Measurements from ENCODE around the gene CNTD1. TPM values are rescaled to one million over a fixed set of nuclear protein-coding genes. Genes with fewer than 3 reads are reported as not detected.
A peak's percentile ranks its signal among the peaks of the same experiment; 100 is the strongest.

The CNTD1 gene
- total RNA-seq, 1 donor from 2014 or later = not detected

DNA sequence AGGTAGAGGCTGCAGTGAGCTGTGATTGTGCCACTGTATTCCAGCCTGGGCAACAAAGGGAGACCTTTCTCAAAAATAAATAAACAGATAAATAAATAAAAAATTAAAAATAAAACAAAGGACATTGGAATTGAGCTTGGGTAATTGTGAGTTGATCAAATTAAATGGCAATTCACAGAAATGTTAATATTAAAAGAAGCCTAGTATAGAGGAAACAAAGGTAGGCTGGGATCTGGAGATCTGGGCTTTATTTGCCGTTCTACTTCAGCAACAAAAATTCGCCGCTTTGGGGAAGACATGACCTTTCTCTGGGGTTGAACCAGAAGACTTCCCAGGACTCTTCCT is 25.7 kb upstream of the CNTD1 start:
- no peak for FAIRE-seq

DNA sequence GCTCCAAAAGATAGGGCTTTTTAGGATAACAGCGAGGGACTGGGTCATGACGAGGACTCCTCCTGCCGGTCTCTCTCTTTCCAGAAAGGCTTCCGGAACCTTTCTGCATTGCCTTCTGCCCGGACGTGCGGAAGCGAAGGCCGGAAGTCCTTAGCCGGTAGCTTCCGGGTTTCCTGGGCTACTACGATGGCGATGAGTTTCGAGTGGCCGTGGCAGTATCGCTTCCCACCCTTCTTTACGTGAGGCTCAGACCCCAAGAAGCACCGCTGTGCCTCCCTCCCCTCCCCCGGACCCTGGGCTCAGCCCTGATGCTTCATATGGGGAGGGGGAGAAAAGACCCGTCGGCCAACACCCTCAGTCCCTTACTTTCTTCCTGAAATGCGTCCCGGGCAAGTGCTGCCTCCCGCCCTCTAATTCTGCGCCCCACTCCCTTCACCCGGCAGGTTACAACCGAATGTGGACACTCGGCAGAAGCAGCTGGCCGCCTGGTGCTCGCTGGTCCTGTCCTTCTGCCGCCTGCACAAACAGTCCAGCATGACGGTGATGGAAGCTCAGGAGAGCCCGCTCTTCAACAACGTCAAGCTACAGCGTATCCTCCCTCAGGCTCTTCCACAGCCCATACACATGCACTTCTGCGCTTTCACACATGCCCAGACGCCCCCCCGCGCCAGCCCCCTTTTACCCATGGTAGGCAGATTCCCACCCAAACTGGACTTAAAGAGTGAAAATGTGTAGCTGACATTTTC is 25.2 kb upstream of the CNTD1 start, which contains the start of gene VPS25:
TSS of gene VPS25 (plus strand) at position 160 of the 746 bp plus-strand sequence. CDS start at position 187, 27 bp downstream.
- FAIRE-seq (no peak), DNase-seq (ENCODE audit: low read depth) (peak; percentile 67)
- H3K4me3 ChIP-seq (ENCODE audit: low read depth, low read length) = peak within 1 kb of the TSS; percentile 72
- peaks cover 9% of the 10 kb centered on the region for H3K36me3 ChIP-seq (ENCODE audit: control insufficient read depth, insufficient read depth, low read length)
- TF ChIP-seq, protein P1, sequence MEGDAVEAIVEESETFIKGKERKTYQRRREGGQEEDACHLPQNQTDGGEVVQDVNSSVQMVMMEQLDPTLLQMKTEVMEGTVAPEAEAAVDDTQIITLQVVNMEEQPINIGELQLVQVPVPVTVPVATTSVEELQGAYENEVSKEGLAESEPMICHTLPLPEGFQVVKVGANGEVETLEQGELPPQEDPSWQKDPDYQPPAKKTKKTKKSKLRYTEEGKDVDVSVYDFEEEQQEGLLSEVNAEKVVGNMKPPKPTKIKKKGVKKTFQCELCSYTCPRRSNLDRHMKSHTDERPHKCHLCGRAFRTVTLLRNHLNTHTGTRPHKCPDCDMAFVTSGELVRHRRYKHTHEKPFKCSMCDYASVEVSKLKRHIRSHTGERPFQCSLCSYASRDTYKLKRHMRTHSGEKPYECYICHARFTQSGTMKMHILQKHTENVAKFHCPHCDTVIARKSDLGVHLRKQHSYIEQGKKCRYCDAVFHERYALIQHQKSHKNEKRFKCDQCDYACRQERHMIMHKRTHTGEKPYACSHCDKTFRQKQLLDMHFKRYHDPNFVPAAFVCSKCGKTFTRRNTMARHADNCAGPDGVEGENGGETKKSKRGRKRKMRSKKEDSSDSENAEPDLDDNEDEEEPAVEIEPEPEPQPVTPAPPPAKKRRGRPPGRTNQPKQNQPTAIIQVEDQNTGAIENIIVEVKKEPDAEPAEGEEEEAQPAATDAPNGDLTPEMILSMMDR (IDR thresholded peaks at IDR 0.05; ENCODE audit: insufficient read depth, low read length, severe bottlenecking) = peak; percentile 41
- no peaks in the 10 kb centered on the region for H3K27me3 ChIP-seq (ENCODE audit: control insufficient read depth, insufficient read depth, low read length)

More for the DNA sequence above, 25.7 kb upstream of the CNTD1 start:
- Histone ChIP-seq H3K36me3 (ENCODE audit: control insufficient read depth, insufficient read depth, low read length) (peaks cover 8% of the 10 kb centered on the region), H3K4me3 (ENCODE audit: low read depth, low read length) (peak overlapping the region; percentile 72), H3K27me3 (ENCODE audit: control insufficient read depth, insufficient read depth, low read length) (no peaks in the 10 kb centered on the region)
- TF ChIP-seq, protein P1 (IDR thresholded peaks at IDR 0.05; ENCODE audit: insufficient read depth, low read length, severe bottlenecking) = no peak
- DNase-seq (ENCODE audit: low read depth) = no peak

DNA sequence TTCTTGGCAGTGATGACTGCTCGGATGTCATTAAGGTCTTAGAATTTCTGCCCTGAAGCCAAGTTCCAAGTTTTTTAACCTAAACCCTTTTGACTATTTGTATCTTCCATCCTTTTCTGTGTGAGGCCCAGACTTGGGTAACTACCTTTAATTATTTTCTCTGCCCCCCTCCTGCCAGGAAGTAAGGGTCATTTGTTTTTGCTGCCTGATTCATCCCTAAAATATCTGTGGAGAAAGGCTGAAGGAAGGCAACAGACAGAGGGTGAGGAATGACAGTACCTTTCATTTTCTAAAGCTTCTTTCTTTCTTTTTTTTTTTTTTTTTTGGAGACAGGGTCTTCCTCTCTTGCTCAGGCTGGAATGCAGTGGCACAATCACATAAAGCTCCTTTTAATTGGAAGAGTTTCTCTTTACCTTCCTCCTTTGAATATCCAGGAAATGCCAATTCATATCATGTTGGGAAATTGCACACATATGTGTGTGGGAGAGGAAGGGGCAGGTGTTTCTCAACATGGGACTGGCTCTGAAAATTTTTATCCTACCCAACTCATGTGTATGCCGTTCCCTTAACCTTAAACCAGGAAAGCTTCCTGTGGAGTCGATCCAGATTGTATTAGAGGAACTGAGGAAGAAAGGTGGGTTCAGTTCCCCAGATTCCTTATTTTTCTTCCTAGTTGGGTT is 24.5 kb upstream of the CNTD1 start:
- peak overlapping the region; percentile 72 for H3K4me3 ChIP-seq (ENCODE audit: low read depth, low read length)
- DNase-seq (ENCODE audit: low read depth) (peak; percentile 51), FAIRE-seq (no peak)
- H3K36me3 ChIP-seq (ENCODE audit: control insufficient read depth, insufficient read depth, low read length) = peaks cover 14% of the 10 kb centered on the region
- TF ChIP-seq, protein P1 (IDR thresholded peaks at IDR 0.05; ENCODE audit: insufficient read depth, low read length, severe bottlenecking) = no peak
- no peaks in the 10 kb centered on the region for H3K27me3 ChIP-seq (ENCODE audit: control insufficient read depth, insufficient read depth, low read length)

DNA sequence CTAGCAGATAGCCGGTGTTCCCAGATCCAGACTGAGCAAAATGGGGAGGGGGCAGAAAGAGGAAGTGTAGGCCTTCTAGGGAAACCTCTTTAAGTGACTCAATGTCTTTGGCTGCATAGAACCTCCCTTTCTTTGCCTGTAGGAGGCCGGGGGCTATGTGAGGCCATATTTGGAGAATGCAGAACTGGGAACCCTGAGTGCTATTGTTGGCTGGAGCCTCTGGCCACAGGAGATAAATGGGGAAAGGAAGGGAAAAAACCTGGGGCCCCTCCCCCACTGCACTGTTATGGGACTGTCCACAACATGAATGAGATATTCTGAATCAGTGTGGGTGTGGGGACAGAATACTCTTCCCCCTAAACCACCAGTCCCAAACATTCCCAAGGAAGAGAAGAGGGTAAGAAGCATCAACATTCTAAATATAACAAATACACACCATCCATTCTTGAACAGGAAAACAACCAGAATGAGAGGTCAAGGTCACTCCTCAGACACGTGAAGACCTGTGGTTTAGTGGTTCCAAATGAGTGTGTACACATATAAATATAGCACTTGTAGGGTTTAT is 23.0 kb upstream of the CNTD1 start:
- TF ChIP-seq, protein P1 (IDR thresholded peaks at IDR 0.05; ENCODE audit: insufficient read depth, low read length, severe bottlenecking) = no peak
- no peak overlapping the region for H3K4me3 ChIP-seq (ENCODE audit: low read depth, low read length)
- DNase-seq (ENCODE audit: low read depth) (no peak), FAIRE-seq (no peak)
- peaks cover 14% of the 10 kb centered on the region for H3K36me3 ChIP-seq (ENCODE audit: control insufficient read depth, insufficient read depth, low read length)
- H3K27me3 ChIP-seq (ENCODE audit: control insufficient read depth, insufficient read depth, low read length) = no peaks in the 10 kb centered on the region

DNA sequence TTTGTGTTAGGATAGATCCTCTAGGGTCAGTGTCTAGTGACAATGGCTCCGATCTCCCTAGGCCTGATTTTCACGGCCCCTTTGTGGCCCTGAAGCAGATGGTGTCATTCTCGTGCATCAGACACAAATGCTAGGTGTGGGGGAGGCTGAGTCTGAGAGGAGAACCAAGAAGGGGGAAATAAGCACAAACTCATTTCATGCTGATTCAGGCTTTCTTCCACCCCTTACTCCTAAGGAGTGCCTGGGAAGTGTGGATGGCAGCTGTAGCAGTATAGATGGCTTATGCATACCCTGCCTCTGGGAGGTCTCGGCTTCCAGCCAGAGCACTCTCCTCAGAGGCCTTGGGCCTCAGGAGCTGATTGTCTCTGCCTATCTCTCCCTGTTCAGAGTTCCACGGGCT is 20.1 kb upstream of the CNTD1 start:
- FAIRE-seq (no peak), DNase-seq (ENCODE audit: low read depth) (no peak)
- Histone ChIP-seq H3K27me3 (ENCODE audit: control insufficient read depth, insufficient read depth, low read length) (peaks cover 6% of the 10 kb centered on the region), H3K36me3 (ENCODE audit: control insufficient read depth, insufficient read depth, low read length) (peaks cover 14% of the 10 kb centered on the region), H3K4me3 (ENCODE audit: low read depth, low read length) (no peak overlapping the region)
- TF ChIP-seq, protein P1 (IDR thresholded peaks at IDR 0.05; ENCODE audit: insufficient read depth, low read length, severe bottlenecking) = no peak

All from bronchial epithelial cell (primary cell).